Naive thymus-derived CD8-positive, alpha-beta T cell (primary cell): ENCODE results near the gene SPEM3. TPM values are rescaled to one million over a fixed set of nuclear protein-coding genes. Genes with fewer than 3 reads are reported as not detected.
"Not testable (repeated sequence)": the region's sequence is repeated elsewhere in the genome, so short reads cannot be mapped to it uniquely, and the experiment has no call there.

ENCODE experiments used
- ATAC-seq, 2 donors: fragments of 150-1000 bp; cut with Tn5 transposase in 1 of 2; sonication (Bioruptor Pico), chemical (Tn5 transposase) in 1 of 2; 1 replicate in 1 of 2; 2 replicates in 1 of 2; pipeline ENCODE4 v1.10.0; 2021; ENCODE audit warnings: mild to moderate bottlenecking in 2 of 2, moderate library complexity in 2 of 2
- POLR2A ChIA-PET: fragments of 350-600 bp; sonication (Branson Sonifier 250); formaldehyde crosslinking; loops from one replicate; lab custom pipeline; 2021; ENCODE audit warnings: antibody characterized with exemption; lab: Charles Lee
- DNase-seq, 10 donors: peaks; one replicate each; pipeline versions ENCODE4 v3.0.0 to v3.0.0-alpha.2; 2020 to 2022
- H3K27ac Mint-ChIP-seq, 10 donors: one replicate each; pipeline ENCODE4 v1.8.0; 2020 to 2022; ENCODE audit warnings: mild to moderate bottlenecking in 10 of 10, mixed read lengths in 10 of 10, moderate library complexity in 4 of 10, inconsistent platforms in 1 of 10
- H3K27me3 Mint-ChIP-seq, 5 donors: one replicate each; pipeline ENCODE4 v1.8.0; 2021 to 2022; ENCODE audit warnings: mixed read lengths in 5 of 5
- H3K36me3 Mint-ChIP-seq, 3 donors: one replicate each; pipeline ENCODE4 v1.8.0; 2020 to 2022; ENCODE audit warnings: mixed read lengths in 3 of 3, mild to moderate bottlenecking in 2 of 3, inconsistent platforms in 1 of 3
- H3K4me1 Mint-ChIP-seq, 4 donors: one replicate each; pipeline ENCODE4 v1.8.0; 2021 to 2022; ENCODE audit warnings: mixed read lengths in 4 of 4
- H3K4me3 Mint-ChIP-seq, 10 donors: one replicate each; pipeline ENCODE4 v1.8.0; 2020 to 2022; ENCODE audit warnings: mild to moderate bottlenecking in 10 of 10, mixed read lengths in 10 of 10, moderate library complexity in 6 of 10, inconsistent platforms in 1 of 10
- H3K9me3 Mint-ChIP-seq, 9 donors: one replicate each; pipeline ENCODE4 v1.8.0; 2020 to 2022; ENCODE audit warnings: mixed read lengths in 9 of 9, mild to moderate bottlenecking in 3 of 9, inconsistent platforms in 1 of 9, moderate library complexity in 1 of 9
- polyA plus RNA-seq, 3 donors: library from polyadenylated mRNA; unstranded; fragments of 300-500 nt; fragmentation: Illumina TruSeq; gene quantifications; one replicate each; pipeline ENCODE4 v1.2.3, GENCODE V29; 2021
- total RNA-seq, 8 experiments: library from RNA in 2 of 8; stranded (reverse) in 2 of 8; gene quantifications; one replicate each; pipeline ENCODE4 v1.2.3 and lab custom pipeline; 2021 to 2026

The SPEM3 gene
- total and polyA plus RNA-seq, 5 experiments from 2014 or later, result not detected

DNA sequence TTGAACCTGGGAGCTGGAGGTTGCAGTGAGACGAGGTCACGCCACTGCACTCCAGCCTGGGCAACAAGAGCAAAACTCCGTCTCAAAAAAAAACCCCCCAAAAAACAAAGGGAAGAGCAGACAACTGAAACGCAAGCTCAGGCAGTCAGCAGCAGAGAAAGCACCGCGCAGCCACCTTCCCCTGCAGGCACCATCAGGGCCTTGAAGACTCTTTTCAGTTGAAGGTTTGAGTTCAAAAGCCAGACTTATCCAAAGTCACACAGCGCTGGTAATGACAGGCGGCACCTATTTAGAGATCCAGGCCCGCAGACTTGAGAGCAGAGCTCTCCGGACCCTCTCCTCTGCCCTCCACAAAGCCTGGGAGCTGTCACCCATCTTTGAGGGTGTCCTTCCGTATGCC is 39.6 kb downstream of the SPEM3 start:
- ATAC-seq (no peak), DNase-seq (no peak)
- H3K4me3 Mint-ChIP-seq, result no peak overlapping the region
- peaks cover 0 to 36% (median 5%) of the 10 kb centered on the region in 3 donors for H3K36me3 Mint-ChIP-seq
- H3K4me1 Mint-ChIP-seq, result peaks cover 16 to 55% (median 43%) of the 10 kb centered on the region in 4 donors
- H3K27me3 Mint-ChIP-seq, result no peaks in the 10 kb centered on the region
- POLR2A ChIA-PET, result interaction anchor here (1.6 to 18.5 kb wide), 3 partner anchors 8 to 23 kb away, joined by 4 to 295 read pairs (median 5); partner anchors contain the start of genes POLR2A, SLC35G6 and ZBTB4
- H3K9me3 Mint-ChIP-seq, result no peaks in the 10 kb centered on the region
- peak overlapping the region in 2 of 10 donors; percentile 61 to 82 for H3K27ac Mint-ChIP-seq

DNA sequence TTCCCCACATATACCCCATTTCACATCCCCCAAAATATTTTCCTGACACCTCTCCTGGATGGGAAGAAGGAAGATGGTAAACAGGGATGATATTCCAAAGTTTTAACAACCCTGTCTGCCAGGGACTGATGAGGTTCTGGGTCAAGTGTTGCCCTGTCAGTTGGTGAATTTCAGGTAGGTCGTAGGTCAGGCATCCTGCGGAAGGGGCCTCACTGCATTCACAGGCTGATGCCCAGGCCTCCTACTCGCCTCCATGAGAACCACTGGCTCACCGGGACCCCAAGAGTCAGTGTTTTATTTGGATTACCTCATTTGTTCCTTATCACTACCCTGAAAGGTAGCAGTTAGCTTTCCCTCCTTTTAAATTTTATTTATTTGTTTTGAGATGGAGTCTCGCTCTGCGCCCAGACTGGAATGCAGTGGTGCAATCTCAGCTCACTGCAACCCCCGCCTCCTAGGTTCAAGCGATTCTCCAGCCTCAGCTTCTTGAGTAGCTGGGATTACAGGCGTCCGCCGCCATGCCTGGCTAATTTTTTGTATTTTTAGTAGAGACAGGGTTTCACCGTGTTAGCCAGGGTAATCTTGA is 40.2 kb downstream of the SPEM3 start:
- no peak for DNase-seq
- Mint-ChIP-seq H3K4me1 (peaks cover 16 to 61% (median 46%) of the 10 kb centered on the region in 4 donors), H3K9me3 (no peaks in the 10 kb centered on the region), H3K4me3 (peak overlapping the region in 1 of 10 donors; percentile 11), H3K27me3 (no peaks in the 10 kb centered on the region), H3K27ac (peak overlapping the region in 4 of 10 donors; percentile 3 to 82 (median 37)), H3K36me3 (peaks cover 0 to 30% (median 5%) of the 10 kb centered on the region in 3 donors)
- ATAC-seq, result no peak
- POLR2A ChIA-PET, result interaction anchor here (1.6 to 18.5 kb wide), 2 partner anchors 7 to 23 kb away, joined by 4 to 295 read pairs; partner anchors contain the start of genes SLC35G6 and ZBTB4

DNA sequence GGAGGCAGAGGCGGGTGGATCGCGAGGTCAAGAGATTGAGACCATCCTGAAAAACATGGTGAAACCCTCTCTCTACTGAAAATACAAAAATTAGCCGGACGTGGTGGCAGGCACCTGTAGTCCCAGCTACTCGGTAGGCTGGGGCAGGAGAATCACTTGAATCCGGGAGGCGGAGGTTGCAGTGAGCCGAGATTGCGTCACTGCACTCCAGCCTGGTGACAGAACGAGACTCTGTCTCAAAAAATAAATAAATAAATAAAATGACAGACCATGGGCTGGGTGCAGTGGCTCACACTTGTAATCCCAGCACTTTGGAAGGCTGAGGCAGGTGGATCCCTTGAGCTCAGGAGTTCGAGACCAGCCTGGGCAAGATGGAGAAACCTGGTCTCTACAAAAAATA is 41.2 kb downstream of the SPEM3 start:
- not testable (repeated sequence) for ATAC-seq, H3K4me3 Mint-ChIP-seq

DNA sequence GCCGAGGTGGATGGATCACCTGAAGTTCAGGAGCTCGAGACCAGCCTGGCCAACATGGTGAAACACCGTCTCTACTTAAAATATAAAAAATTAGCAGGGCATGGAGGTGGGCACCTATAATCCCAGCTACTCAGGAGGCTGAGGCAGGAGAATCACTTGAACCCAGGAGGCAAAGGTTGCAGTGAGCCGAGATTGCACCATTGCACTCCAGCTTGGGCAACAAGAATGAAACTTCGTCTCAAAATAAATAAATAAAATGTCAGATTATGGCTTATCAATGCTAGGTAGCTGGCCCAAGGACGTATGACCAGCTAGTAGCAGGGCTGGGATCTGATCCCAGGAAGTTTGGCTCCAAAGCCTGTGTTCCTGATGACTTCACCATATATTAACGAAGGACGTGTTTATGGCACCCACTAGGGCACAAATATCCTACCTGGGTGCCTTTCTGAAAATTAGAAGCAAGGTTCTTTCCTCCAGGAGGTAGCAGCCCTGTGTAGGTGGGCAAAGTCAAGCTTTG is 41.9 kb downstream of the SPEM3 start:
- peaks cover 0 to 25% (median 5%) of the 10 kb centered on the region in 3 donors for H3K36me3 Mint-ChIP-seq
- not testable (repeated sequence) for ATAC-seq, H3K27me3 Mint-ChIP-seq, H3K9me3 Mint-ChIP-seq, H3K4me3 Mint-ChIP-seq, DNase-seq
- H3K4me1 Mint-ChIP-seq, result peaks cover 16 to 71% (median 52%) of the 10 kb centered on the region in 4 donors
- H3K27ac Mint-ChIP-seq, result peak overlapping the region in 6 of 10 donors; percentile 25 to 93 (median 58)
- POLR2A ChIA-PET, result interaction anchor here (0.7 to 12.5 kb wide), 3 partner anchors 9 to 25 kb away, joined by 3 to 295 read pairs (median 21); partner anchors contain the start of gene ZBTB4

More for the DNA sequence above, 41.2 kb downstream of the SPEM3 start:
- DNase-seq, H3K9me3 Mint-ChIP-seq, H3K27me3 Mint-ChIP-seq: not testable (repeated sequence)
- peak overlapping the region in 1 of 10 donors; percentile 40 for H3K27ac Mint-ChIP-seq
- peaks cover 16 to 68% (median 50%) of the 10 kb centered on the region in 4 donors for H3K4me1 Mint-ChIP-seq
- H3K36me3 Mint-ChIP-seq, result peaks cover 0 to 23% (median 5%) of the 10 kb centered on the region in 3 donors
- POLR2A ChIA-PET, result interaction anchor here (2.5 to 12.5 kb wide), 2 partner anchors 10 kb away, joined by 21 to 295 read pairs; partner anchors contain the start of gene ZBTB4

DNA sequence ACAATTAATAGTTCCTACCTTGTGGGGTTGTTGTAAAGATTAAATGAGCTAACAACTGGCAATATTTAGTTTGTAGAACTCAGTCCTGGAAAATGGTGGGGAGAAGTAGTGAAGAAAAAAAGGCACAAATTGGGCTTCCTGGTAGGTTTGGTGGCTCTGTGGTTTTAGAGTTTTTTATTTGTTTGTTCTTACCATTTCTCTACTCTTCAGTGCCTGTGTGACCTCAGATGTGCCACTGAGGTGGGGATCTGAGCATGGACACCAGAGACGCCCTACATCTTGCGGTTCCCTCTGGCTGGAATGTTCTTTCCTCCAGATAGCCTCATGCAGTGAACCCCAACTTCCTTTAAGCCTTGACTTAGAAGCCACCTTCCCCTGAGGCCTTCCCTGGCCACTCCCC is 43.1 kb downstream of the SPEM3 start:
- Mint-ChIP-seq H3K36me3 (peaks cover 0 to 22% (median 2%) of the 10 kb centered on the region in 3 donors), H3K4me3 (peak overlapping the region in 8 of 10 donors; percentile 28 to 68 (median 48)), H3K4me1 (peaks cover 24 to 76% (median 57%) of the 10 kb centered on the region in 4 donors), H3K9me3 (no peaks in the 10 kb centered on the region), H3K27ac (peak overlapping the region; percentile 27 to 93 (median 82)), H3K27me3 (no peaks in the 10 kb centered on the region)
- DNase-seq (peak in 1 of 10 donors; percentile 31), ATAC-seq (peak; percentile 51 to 52)
- POLR2A ChIA-PET, result interaction anchor here (0.9 to 12.5 kb wide), 4 partner anchors 8 to 13 kb away, joined by 3 to 295 read pairs (median 13); partner anchors contain the start of genes POLR2A, SLC35G6 and ZBTB4

DNA sequence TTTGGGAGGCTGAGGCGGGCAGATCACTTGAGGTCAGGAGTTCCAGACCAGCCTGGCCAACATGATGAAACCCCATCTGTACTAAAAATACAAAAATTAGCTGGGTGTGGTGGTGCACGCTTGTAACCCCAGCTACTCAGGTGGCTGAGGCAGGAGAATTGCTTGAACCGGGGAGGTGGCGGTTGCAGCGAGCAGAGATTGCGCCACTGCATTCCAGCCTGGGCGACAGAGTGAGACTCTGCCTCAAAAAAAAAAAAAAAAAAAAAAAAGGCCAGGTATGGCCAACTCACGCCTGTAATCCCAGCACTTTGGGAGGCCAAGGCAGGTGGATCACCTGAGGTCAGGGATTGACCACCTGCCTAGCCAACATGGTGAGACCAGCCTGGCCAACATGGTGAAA is 46.1 kb downstream of the SPEM3 start:
- peaks cover 32 to 79% (median 60%) of the 10 kb centered on the region in 4 donors for H3K4me1 Mint-ChIP-seq
- not testable (repeated sequence) for ATAC-seq, H3K9me3 Mint-ChIP-seq, H3K27me3 Mint-ChIP-seq, DNase-seq
- POLR2A ChIA-PET, result interaction anchor here (2.1 to 12.5 kb wide), 4 partner anchors 10 to 38 kb away, joined by 19 to 295 read pairs (median 98); partner anchors contain the start of genes CHRNB1, POLR2A and TMEM102
- peak overlapping the region in 1 of 10 donors; percentile 36 for H3K4me3 Mint-ChIP-seq
- H3K36me3 Mint-ChIP-seq, result peaks cover 0 to 16% (median 0%) of the 10 kb centered on the region in 3 donors
- H3K27ac Mint-ChIP-seq, result peak overlapping the region in 7 of 10 donors; percentile 43 to 99 (median 72)

DNA sequence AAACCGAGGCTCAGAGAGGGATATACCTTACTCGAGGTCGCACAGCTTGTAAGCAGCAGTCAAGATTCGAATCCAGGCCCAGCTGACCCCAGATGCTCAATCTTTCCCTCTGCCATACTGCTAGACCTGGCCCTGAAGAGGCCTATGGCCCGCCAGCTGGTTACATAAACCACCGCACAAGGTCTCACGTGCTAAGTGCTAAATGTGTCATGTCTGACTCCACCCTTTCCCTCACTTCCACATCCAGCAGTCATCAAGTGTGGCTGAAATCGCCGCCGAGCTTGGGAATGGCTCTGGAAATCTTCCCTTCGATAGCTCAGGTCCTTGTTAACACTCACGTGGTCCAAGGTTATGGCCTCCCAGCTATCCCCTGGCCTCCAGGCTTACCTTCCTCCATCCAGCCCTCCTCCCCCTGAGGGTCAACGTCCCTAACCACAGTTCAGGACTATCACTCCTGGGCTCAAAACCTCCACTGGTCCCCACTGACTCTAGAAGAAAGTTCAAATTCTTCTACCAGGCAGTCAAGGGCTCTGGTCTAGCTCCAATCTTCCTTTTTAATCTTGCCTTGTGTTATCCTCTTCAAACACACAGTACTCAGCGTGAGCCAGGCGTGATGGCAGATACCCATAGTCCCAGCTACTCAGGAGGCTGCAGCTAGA is 47.2 kb downstream of the SPEM3 start:
- Mint-ChIP-seq H3K4me1 (peaks cover 36 to 85% (median 68%) of the 10 kb centered on the region in 4 donors), H3K9me3 (no peaks in the 10 kb centered on the region), H3K27me3 (no peaks in the 10 kb centered on the region), H3K36me3 (peaks cover 0 to 16% (median 0%) of the 10 kb centered on the region in 3 donors), H3K4me3 (peak overlapping the region; percentile 90 to 100 (median 98)), H3K27ac (peak overlapping the region; percentile 88 to 99 (median 98))
- POLR2A ChIA-PET, result interaction anchor here (1.0 to 12.5 kb wide), 7 partner anchors 9 to 211 kb away, joined by 4 to 295 read pairs (median 35); partner anchors contain the start of genes CHRNB1, POLR2A, TMEM102 and TP53
- ATAC-seq (no peak), DNase-seq (no peak)

DNA sequence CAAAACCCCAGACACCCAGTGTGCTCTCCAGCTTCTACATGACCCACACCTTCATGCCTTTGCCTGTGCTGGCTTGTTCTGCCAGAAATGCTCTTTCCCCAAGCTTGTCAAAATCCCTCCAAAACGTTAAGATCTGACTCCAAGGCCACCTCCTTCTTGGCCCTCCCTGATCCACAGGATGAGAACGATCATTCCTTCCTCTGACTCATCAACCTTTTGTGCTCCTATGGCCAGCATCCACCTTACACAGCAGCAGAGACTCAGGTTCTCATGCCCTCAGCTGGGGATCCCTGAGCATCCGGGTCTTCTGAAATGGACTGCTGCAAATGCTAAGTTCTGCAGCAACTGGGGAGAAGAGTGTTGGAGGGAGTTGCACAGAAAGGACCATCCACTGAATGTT is 47.8 kb downstream of the SPEM3 start:
- POLR2A ChIA-PET, result interaction anchor here (0.7 to 12.5 kb wide), 9 partner anchors 8 to 210 kb away, joined by 3 to 295 read pairs (median 19); partner anchors contain the start of genes CHRNB1, POLR2A, TMEM102 and TP53
- no peaks in the 10 kb centered on the region for H3K9me3 Mint-ChIP-seq
- ATAC-seq (no peak), DNase-seq (no peak)
- H3K27me3 Mint-ChIP-seq, result no peaks in the 10 kb centered on the region
- H3K36me3 Mint-ChIP-seq, result peaks cover 0 to 16% (median 0%) of the 10 kb centered on the region in 3 donors
- peaks cover 36 to 85% (median 68%) of the 10 kb centered on the region in 4 donors for H3K4me1 Mint-ChIP-seq
- H3K4me3 Mint-ChIP-seq, result peak overlapping the region; percentile 90 to 100 (median 98)
- H3K27ac Mint-ChIP-seq, result peak overlapping the region; percentile 88 to 99 (median 98)

DNA sequence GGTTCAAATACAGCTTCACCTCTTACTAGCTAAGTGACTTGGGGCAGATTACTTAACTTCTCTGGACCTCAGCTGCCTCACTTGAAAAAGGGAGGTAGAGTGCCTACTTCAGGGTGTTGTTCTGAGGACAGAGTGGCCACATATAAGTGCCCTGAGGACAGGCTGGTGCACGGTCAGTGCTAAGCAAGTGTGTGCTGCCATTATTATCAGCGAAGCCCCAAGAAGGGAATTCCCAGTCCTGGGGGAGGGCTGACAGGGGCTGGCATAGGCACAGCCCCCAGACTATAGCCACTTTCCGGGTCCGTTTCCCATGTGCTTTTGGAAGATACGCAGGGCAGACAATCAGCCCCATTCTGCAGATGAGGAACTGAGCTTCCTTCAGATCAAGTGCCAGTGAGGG is 48.3 kb downstream of the SPEM3 start:
- Mint-ChIP-seq H3K4me1 (peaks cover 34 to 85% (median 68%) of the 10 kb centered on the region in 4 donors), H3K27me3 (no peaks in the 10 kb centered on the region), H3K27ac (peak overlapping the region; percentile 88 to 99 (median 98)), H3K9me3 (no peaks in the 10 kb centered on the region), H3K36me3 (peaks cover 0 to 16% (median 0%) of the 10 kb centered on the region in 3 donors), H3K4me3 (peak overlapping the region; percentile 90 to 100 (median 98))
- POLR2A ChIA-PET, result interaction anchor here (0.6 to 12.5 kb wide), 12 partner anchors 8 to 210 kb away, joined by 3 to 295 read pairs (median 19); partner anchors contain the start of genes CHRNB1, FGF11, FXR2 and POLR2A
- ATAC-seq (no peak), DNase-seq (no peak)

DNA sequence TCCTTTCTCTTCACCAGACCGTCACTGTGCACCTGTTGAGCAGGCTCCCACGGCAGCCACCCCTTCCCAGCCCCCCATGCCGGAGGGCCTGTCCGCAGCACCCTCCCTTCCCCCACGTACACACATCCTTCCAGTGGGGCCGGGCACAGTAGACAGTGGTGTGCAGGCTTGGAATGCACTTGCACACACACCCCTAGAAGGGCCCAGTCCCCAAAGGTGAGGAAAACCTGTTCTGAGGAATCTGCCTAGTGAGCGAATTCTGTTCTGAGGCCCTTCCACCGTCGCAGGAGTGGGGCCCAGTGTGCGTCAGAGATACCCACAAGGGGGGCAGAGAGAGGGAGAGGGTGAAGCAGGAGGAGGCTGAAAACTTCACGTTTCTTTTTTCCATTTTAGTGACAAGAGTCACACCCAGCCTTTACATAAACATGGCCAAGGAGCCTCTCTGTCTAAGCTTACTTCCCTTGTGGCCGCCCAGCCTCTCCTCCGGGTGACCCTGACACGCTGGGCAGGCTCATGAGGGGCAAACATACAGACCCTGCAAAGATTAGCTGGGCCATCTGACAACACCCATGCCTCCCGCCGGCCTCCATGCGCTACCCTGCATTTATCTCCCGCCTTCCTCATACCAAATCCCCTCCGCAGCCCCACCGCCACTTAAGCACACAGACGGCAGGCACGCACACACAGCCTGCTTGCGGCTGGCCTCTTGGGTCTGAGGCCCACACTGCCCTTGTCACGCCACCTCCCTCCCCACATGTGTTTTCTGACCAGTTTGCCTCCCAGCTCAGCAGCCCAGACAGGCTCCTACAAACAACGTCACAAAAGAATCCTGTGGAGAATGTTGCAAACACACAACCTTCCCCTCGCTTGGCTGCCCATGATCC is 49.0 kb downstream of the SPEM3 start:
- Mint-ChIP-seq H3K27me3 (no peaks in the 10 kb centered on the region), H3K27ac (peak overlapping the region; percentile 97 to 99 (median 98)), H3K4me3 (peak overlapping the region; percentile 90 to 100 (median 98)), H3K4me1 (peaks cover 34 to 85% (median 70%) of the 10 kb centered on the region in 4 donors), H3K36me3 (peaks cover 0 to 16% (median 0%) of the 10 kb centered on the region in 3 donors), H3K9me3 (no peaks in the 10 kb centered on the region)
- ATAC-seq, result peak; percentile 38 to 39
- peak; percentile 23 to 82 (median 74) for DNase-seq
- POLR2A ChIA-PET, result interaction anchor here (0.6 to 12.5 kb wide), 17 partner anchors 10 to 240 kb away, joined by 3 to 295 read pairs (median 6); partner anchors contain the start of genes CHRNB1, FGF11, FXR2 and TMEM102
